ENCODE measurements around the gene PZP. TPM values are rescaled to one million over a fixed set of nuclear protein-coding genes. Genes with fewer than 3 reads are reported as not detected.

PZP gene
- total and polyA plus RNA-seq, 2 experiments from 2014 or later, result 0.92 TPM; not detected in 1

DNA sequence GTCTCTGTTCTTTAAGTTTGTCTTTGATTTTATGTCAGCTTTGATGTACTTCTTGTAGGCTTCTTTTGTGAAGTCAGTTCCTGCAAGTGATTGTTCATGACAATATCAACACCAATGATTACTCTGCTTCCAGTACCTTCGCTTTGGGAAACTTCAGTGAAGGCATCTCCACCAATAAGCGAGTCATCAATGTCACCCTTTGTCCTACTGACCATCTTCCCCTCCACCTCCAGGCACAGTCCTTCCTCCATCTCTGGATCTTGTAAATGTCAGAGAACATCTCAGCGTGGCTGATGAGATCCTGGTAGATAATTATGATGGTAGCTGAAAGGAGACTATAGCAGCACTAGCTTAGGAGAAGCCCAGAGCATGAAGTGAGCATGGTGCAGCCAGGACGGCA lies 52.1 kb downstream of the PZP start:
- no peaks in the 10 kb centered on the region for H3F3A ChIP-seq (replicated peaks; ENCODE audit: low read depth)
- H3K27ac Mint-ChIP-seq, result no peak overlapping the region
- no peaks in the 10 kb centered on the region for H3K79me2 ChIP-seq (replicated peaks; ENCODE audit: insufficient read depth)
- H3K36me3 Mint-ChIP-seq (ENCODE audit: low read depth), result no peaks in the 10 kb centered on the region
- H3K27me3 ChIP-seq (ENCODE audit: insufficient read depth), result no peaks in the 10 kb centered on the region
- ATAC-seq (no peak), DNase-seq (ENCODE audit: low spot score) (no peak)
- H3K9me3 Mint-ChIP-seq, result no peaks in the 10 kb centered on the region
- H3K4me3 ChIP-seq, result no peak overlapping the region
- H3K9me2 ChIP-seq (ENCODE audit: insufficient read depth), result peaks cover 8% of the 10 kb centered on the region
- TF ChIP-seq CTCF (conservative IDR thresholded peaks at IDR 0.05; ENCODE audit: low read depth in 2 of 2) (no peak), POLR2AphosphoS5 (IDR thresholded peaks at IDR 0.05; ENCODE audit: low read depth) (no peak), ZNF331 (CRISPR knock-in tag; IDR thresholded peaks at IDR 0.05; ENCODE audit: low read depth) (no peak), ZNF114 (CRISPR knock-in tag; IDR thresholded peaks at IDR 0.05) (no peak), EZH2 (IDR thresholded peaks at IDR 0.05; ENCODE audit: low read depth, unreplicated experiment) (no peak)
- TF ChIP-seq, protein P1, sequence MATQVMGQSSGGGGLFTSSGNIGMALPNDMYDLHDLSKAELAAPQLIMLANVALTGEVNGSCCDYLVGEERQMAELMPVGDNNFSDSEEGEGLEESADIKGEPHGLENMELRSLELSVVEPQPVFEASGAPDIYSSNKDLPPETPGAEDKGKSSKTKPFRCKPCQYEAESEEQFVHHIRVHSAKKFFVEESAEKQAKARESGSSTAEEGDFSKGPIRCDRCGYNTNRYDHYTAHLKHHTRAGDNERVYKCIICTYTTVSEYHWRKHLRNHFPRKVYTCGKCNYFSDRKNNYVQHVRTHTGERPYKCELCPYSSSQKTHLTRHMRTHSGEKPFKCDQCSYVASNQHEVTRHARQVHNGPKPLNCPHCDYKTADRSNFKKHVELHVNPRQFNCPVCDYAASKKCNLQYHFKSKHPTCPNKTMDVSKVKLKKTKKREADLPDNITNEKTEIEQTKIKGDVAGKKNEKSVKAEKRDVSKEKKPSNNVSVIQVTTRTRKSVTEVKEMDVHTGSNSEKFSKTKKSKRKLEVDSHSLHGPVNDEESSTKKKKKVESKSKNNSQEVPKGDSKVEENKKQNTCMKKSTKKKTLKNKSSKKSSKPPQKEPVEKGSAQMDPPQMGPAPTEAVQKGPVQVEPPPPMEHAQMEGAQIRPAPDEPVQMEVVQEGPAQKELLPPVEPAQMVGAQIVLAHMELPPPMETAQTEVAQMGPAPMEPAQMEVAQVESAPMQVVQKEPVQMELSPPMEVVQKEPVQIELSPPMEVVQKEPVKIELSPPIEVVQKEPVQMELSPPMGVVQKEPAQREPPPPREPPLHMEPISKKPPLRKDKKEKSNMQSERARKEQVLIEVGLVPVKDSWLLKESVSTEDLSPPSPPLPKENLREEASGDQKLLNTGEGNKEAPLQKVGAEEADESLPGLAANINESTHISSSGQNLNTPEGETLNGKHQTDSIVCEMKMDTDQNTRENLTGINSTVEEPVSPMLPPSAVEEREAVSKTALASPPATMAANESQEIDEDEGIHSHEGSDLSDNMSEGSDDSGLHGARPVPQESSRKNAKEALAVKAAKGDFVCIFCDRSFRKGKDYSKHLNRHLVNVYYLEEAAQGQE (IDR thresholded peaks at IDR 0.05; ENCODE audit: unreplicated experiment), result no peak
- H3K4me2 ChIP-seq, result no peak overlapping the region
- no peaks in the 10 kb centered on the region for H3K4me1 ChIP-seq (ENCODE audit: insufficient read depth)
- no peaks in the 10 kb centered on the region for H4K20me1 ChIP-seq (replicated peaks; ENCODE audit: insufficient read depth)
- no peaks in the 10 kb centered on the region for H3K4me1 Mint-ChIP-seq
- no peak overlapping the region for H2AFZ ChIP-seq
- no peak overlapping the region for H3K27ac ChIP-seq (ENCODE audit: low read depth)
- no peaks in the 10 kb centered on the region for H3K36me3 ChIP-seq (ENCODE audit: insufficient read depth)
- no peaks in the 10 kb centered on the region for H3K27me3 Mint-ChIP-seq (ENCODE audit: insufficient read depth, low read depth, poor library complexity)
- H3K4me3 Mint-ChIP-seq, result no peak overlapping the region

DNA sequence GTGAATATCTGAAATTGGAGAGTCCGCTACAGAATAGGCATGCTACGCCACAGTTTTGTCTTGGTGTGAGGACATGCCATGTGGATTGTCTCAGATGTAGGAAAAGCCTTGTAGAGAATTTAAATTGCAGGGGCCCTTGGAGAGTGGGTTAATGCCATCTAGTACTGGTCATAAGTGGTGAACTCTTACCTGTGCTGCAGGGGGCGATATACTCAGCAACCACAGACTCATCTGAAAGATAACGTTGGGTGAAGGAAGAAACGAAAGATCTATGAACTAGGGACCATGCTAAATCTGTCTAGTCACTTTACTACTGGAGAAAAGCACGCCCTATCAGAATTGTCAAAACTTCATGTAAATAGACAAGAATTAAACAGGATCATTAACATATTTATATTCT lies 58.8 kb downstream of the PZP start:
- H3K27ac ChIP-seq (ENCODE audit: low read depth), result no peak overlapping the region
- DNase-seq (ENCODE audit: low spot score) (peak; percentile 74), ATAC-seq (peak; percentile 97)
- TF ChIP-seq CTCF (conservative IDR thresholded peaks at IDR 0.05; ENCODE audit: low read depth in 2 of 2) (peak; percentile 85 to 87), ZNF331 (CRISPR knock-in tag; IDR thresholded peaks at IDR 0.05; ENCODE audit: low read depth) (no peak)
- H3K27me3 ChIP-seq (ENCODE audit: insufficient read depth), result no peaks in the 10 kb centered on the region
- no peaks in the 10 kb centered on the region for H4K20me1 ChIP-seq (replicated peaks; ENCODE audit: insufficient read depth)
- no peak overlapping the region for H3K4me3 Mint-ChIP-seq
- no peaks in the 10 kb centered on the region for H3K4me1 ChIP-seq (ENCODE audit: insufficient read depth)
- H3K27me3 Mint-ChIP-seq (ENCODE audit: insufficient read depth, low read depth, poor library complexity), result peaks cover 3% of the 10 kb centered on the region
- no peak overlapping the region for H2AFZ ChIP-seq
- peaks cover 17% of the 10 kb centered on the region for H3K9me3 Mint-ChIP-seq
- no peaks in the 10 kb centered on the region for H3F3A ChIP-seq (replicated peaks; ENCODE audit: low read depth)
- H3K27ac Mint-ChIP-seq, result no peak overlapping the region
- H3K4me3 ChIP-seq, result no peak overlapping the region
- no peaks in the 10 kb centered on the region for H3K36me3 ChIP-seq (ENCODE audit: insufficient read depth)
- no peaks in the 10 kb centered on the region; the same call in 1 of the 2 replicates for H3K9me2 ChIP-seq (ENCODE audit: insufficient read depth)
- H3K79me2 ChIP-seq (replicated peaks; ENCODE audit: insufficient read depth), result no peaks in the 10 kb centered on the region
- no peaks in the 10 kb centered on the region for H3K4me1 Mint-ChIP-seq
- H3K4me2 ChIP-seq, result no peak overlapping the region
- peaks cover 9% of the 10 kb centered on the region for H3K36me3 Mint-ChIP-seq (ENCODE audit: low read depth)

Data from GM23338 (cell line).